ENCODE data around the gene HOXA11.

The HOXA11 gene

GRCh38 chr7:27205325-27206280, 20.6 kb upstream of the HOXA11 start:
- DNase-seq (ENCODE audit: low spot score), result no peak

- no peak for DNase-seq (ENCODE audit: low spot score)
These were observed 19.9 kb upstream of the HOXA11 start for GRCh38 chr7:27204851-27205322.

GRCh38 chr7:27203964-27204594, 19.0 kb upstream of the HOXA11 start:
- DNase-seq (ENCODE audit: low spot score), result no peak

GRCh38 chr7:27203365-27203953, 18.4 kb upstream of the HOXA11 start:
- DNase-seq (ENCODE audit: low spot score), result no peak

GRCh38 chr7:27202862-27203134, 17.8 kb upstream of the HOXA11 start:
- DNase-seq (ENCODE audit: low spot score), result no peak

GRCh38 chr7:27202018-27202861, 17.2 kb upstream of the HOXA11 start:
- no peak for DNase-seq (ENCODE audit: low spot score)

GRCh38 chr7:27201580-27202017, 16.6 kb upstream of the HOXA11 start:
- no peak for DNase-seq (ENCODE audit: low spot score)

GRCh38 chr7:27200761-27201579, 15.9 kb upstream of the HOXA11 start:
- no peak for DNase-seq (ENCODE audit: low spot score)

- no peak for DNase-seq (ENCODE audit: low spot score)
These were observed 15.1 kb upstream of the HOXA11 start, which contains the start of gene HOXA13 for GRCh38 chr7:27199849-27200760. HOXA13 (minus strand) TSS chr7:27200091; CDS start chr7:27200077, 14 bp downstream.

- DNase-seq (ENCODE audit: low spot score), result no peak
These were observed 14.1 kb upstream of the HOXA11 start for GRCh38 chr7:27198871-27199801.

GRCh38 chr7:27198138-27198841, 13.3 kb upstream of the HOXA11 start:
- DNase-seq (ENCODE audit: low spot score), result no peak

- DNase-seq (ENCODE audit: low spot score), result no peak
These were observed 12.4 kb upstream of the HOXA11 start for GRCh38 chr7:27197137-27198042.

GRCh38 chr7:27196287-27196767, 11.3 kb upstream of the HOXA11 start:
- DNase-seq (ENCODE audit: low spot score), result peak; percentile 68

GRCh38 chr7:27194686-27195379, 9.8 kb upstream of the HOXA11 start:
- no peak for DNase-seq (ENCODE audit: low spot score)

GRCh38 chr7:27194002-27194352, 8.9 kb upstream of the HOXA11 start:
- DNase-seq (ENCODE audit: low spot score), result no peak

GRCh38 chr7:27193335-27194001, 8.4 kb upstream of the HOXA11 start:
- no peak for DNase-seq (ENCODE audit: low spot score)

All from kidney tubule cell (primary cell).